Heart right ventricle (tissue), 16 donors: ENCODE measurements around the gene EPB41L2. TPM values are rescaled to one million over a fixed set of nuclear protein-coding genes. Genes with fewer than 3 reads are reported as not detected.

Experiments used
- ATAC-seq, 8 donors: fragments of 200-7000 bp; cut with Tn5 transposase; one replicate each; pipeline ENCODE4 v1.9.1; 2020; ENCODE audit warnings: mild to moderate bottlenecking in 8 of 8, moderate library complexity in 8 of 8, moderate number of reproducible peaks in 1 of 8
- DNase-seq, 2 donors: peaks; one replicate each; pipeline ENCODE4 v3.0.0-alpha.2; 2020
- H3K27ac ChIP-seq, 10 donors: fragments of 200-600 bp; sonication (generic) in 2 of 10; one replicate each; pipeline versions ENCODE4 v1.5.0 to v1.8.0; 2020 to 2022; ENCODE audit warnings: mild to moderate bottlenecking in 3 of 10
- H3K27me3 ChIP-seq, 7 donors: fragments of 200-600 bp; one replicate each; pipeline ENCODE4 v1.8.0; 2021 to 2022; ENCODE audit warnings: mild to moderate bottlenecking in 2 of 7
- H3K36me3 ChIP-seq, 9 donors: fragments of 200-600 bp; sonication (generic) in 1 of 9; one replicate each; pipeline versions ENCODE4 v1.5.0 to v1.8.0; 2020 to 2022; ENCODE audit warnings: mild to moderate bottlenecking in 2 of 9
- H3K4me1 ChIP-seq, 9 donors: fragments of 200-600 bp; sonication (generic) in 1 of 9; one replicate each; pipeline versions ENCODE4 v1.5.0 to v1.8.0; 2020 to 2022; ENCODE audit warnings: mild to moderate bottlenecking in 4 of 9
- H3K4me3 ChIP-seq, 10 donors: fragments of 200-600 bp; sonication (generic) in 2 of 10; one replicate each; pipeline versions ENCODE4 v1.5.0 to v1.8.0; 2020 to 2022; ENCODE audit warnings: mild to moderate bottlenecking in 7 of 10, moderate library complexity in 2 of 10
- H3K9me3 ChIP-seq, 11 donors: fragments of 200-600 bp in 10 of 11; sonication (generic) in 2 of 11; one replicate each; pipeline versions ENCODE4 v1.5.0 to v1.8.0; 2013 to 2022; ENCODE audit warnings: mild to moderate bottlenecking in 2 of 11, control low read depth in 1 of 11, moderate library complexity in 1 of 11
- WGBS, 2 donors: extraction: QIAGEN DNeasy Blood & Tissue Kit; methylation state at CpG; one replicate each; pipeline ENCODE4 v1.1.7; 2013; ENCODE audit warnings: inconsistent platforms in 1 of 2; 5-methylcytosine and 5-hydroxymethylcytosine counted together
- intact Hi-C, 10 donors: fragments of 100-400 bp; cut with DNase I; formaldehyde crosslinking; loops; one replicate each; pipeline versions ENCODE4 v1.11.1 to v1.14.2; 2022
- polyA plus RNA-seq, 2 donors: library from polyadenylated mRNA; stranded (reverse); fragments of 200-250 nt; gene quantifications; one replicate each; pipeline ENCODE4 v1.2.3, GENCODE V29; 2013
- total RNA-seq, 10 donors: library from RNA; stranded (reverse); fragmentation: NEBNext Ultra II Directional in 3 of 10; extraction: Animal tissue kit (Norgen Biotek cat#: 25700) in 3 of 10; gene quantifications; one replicate each; pipeline versions ENCODE4 v1.2.1 to v1.2.4, GENCODE V29; 2021 to 2023
- TF ChIP-seq, protein P1 (sequence below), 9 donors: fragments of 200-600 bp; sonication (generic) in 2 of 9; IDR thresholded peaks; one replicate each; pipeline versions ENCODE4 v1.5.0 to v1.8.0; 2021 to 2022; ENCODE audit warnings: antibody characterized with exemption in 9 of 9, mild to moderate bottlenecking in 5 of 9, moderate library complexity in 1 of 9
- donor health status: Arrhythmogenic right ventricular cardiomyopathy.
- donor health status: ischemic (EF 13 %, LVEDD 7.1; RV severe dilation, severe dysfunction).
- donor health status: healthy with polysubstance abuse.
- donor health status: DM: no; HTN: yes; CAD: no.
- donor health status: DM: no; HTN: no; CAD: no.
- donor health status: ischemic (EF 25% LVEDD 6.9; RV normal size, moderate dysfunction).
- donor health status: ischemic (EF 25% LVEDD 5.7; RV mildly dilated, moderate dysfunction).
- donor health status: healthy.
- donor health status: DM: yes; HTN: yes; CAD: no.
- donor health status: Ischemic cardiomyopathy.
- donor health status: ischemic (EF 35%, LVEDD 5.7; RV mildly dilated, moderate dysfunction).
- donor health status: nonischemic (EF 11% LVEDD 7.7; RV severe dilation, severe dysfunction).
- donor health status: DM: yes; HTN: yes; CAD: no.
- donor health status: PGD.
- donor health status: ischemic (EF 29% LVEDD 5.4; RV normal size, mild dysfunction).
- donor health status: nonischemic (EF 23%, LVEDD 6.1; RV moderate dilation, normal function).

The EPB41L2 gene
- total and polyA plus RNA-seq, 12 donors = 18.0 to 98.6 (median 55.1) TPM

DNA sequence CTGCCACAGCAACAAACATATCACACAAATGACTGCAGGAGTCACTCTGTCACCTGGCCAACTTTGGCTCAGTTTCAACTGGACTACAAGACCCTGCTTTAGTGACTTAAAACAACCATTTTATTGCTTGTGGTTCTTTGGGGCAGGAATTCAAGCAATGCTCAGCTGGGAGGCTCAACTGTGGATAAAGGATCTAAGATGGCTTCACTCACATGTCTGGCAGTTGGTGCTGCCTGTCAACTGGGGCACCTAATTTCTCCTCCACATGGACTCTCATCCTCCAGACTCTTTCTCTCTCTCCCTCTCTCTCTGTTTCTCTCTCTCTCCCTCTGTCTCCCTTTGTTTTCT is 2.8 kb upstream of the EPB41L2 start:
- H3K4me3 ChIP-seq = no peak overlapping the region
- H3K27me3 ChIP-seq = no peaks in the 10 kb centered on the region
- intact Hi-C loops = loop anchor here in 4 of 10 donors (10.0 kb wide), 3 partner anchors 49 to 91 kb away; no protein-coding TSS in a partner anchor
- TF ChIP-seq, protein P1, sequence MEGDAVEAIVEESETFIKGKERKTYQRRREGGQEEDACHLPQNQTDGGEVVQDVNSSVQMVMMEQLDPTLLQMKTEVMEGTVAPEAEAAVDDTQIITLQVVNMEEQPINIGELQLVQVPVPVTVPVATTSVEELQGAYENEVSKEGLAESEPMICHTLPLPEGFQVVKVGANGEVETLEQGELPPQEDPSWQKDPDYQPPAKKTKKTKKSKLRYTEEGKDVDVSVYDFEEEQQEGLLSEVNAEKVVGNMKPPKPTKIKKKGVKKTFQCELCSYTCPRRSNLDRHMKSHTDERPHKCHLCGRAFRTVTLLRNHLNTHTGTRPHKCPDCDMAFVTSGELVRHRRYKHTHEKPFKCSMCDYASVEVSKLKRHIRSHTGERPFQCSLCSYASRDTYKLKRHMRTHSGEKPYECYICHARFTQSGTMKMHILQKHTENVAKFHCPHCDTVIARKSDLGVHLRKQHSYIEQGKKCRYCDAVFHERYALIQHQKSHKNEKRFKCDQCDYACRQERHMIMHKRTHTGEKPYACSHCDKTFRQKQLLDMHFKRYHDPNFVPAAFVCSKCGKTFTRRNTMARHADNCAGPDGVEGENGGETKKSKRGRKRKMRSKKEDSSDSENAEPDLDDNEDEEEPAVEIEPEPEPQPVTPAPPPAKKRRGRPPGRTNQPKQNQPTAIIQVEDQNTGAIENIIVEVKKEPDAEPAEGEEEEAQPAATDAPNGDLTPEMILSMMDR (IDR thresholded peaks at IDR 0.05) = no peak
- H3K36me3 ChIP-seq = no peaks in the 10 kb centered on the region
- H3K9me3 ChIP-seq = peaks cover 0 to 6% (median 0%) of the 10 kb centered on the region in 11 donors
- H3K27ac ChIP-seq = no peak overlapping the region
- H3K4me1 ChIP-seq = peaks cover 0 to 24% (median 14%) of the 10 kb centered on the region in 9 donors
- DNase-seq = no peak
- no peak for ATAC-seq

DNA sequence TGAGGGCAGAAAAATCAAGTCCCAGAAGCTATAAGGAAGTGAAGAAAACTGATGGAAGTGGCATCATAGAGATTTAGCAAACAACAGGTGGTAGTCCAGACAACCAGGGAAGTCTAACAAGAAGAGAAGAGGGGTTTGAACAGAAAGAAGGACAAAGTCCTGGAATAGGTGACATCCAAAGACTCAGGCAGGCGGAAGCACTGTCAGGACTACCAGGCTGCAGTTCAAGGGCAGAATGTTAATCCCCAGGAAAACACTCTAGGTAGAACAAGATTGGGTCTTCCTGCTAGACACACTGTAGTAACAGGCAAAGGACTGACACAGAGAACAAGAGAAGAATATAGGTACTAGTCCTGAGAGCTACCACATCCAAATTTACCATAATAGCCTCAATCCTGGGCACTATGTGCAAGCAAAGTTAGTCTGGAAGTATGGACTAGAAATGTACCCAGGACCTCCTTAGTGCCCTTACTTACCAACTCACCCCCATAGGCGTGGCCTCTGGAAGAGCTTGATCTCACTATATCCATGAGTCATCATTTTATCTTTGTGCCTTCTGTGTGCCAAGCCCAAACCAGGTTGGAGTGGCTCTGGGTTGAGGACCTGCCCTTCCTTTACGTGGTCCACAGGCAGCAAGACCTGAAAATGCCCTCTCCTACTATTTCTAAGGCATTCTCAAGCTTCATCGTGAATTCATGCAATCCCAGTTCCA is 2.2 kb upstream of the EPB41L2 start:
- TF ChIP-seq, protein P1 (IDR thresholded peaks at IDR 0.05) = no peak
- Histone ChIP-seq H3K36me3 (no peaks in the 10 kb centered on the region), H3K27ac (no peak overlapping the region), H3K9me3 (peaks cover 0 to 3% (median 0%) of the 10 kb centered on the region in 11 donors), H3K27me3 (no peaks in the 10 kb centered on the region), H3K4me3 (no peak overlapping the region), H3K4me1 (peaks cover 0 to 29% (median 16%) of the 10 kb centered on the region in 9 donors)
- DNase-seq (no peak), ATAC-seq (no peak)
- intact Hi-C loops = loop anchor here in 4 of 10 donors (10.0 kb wide), 3 partner anchors 50 to 90 kb away; no protein-coding TSS in a partner anchor
- 93 to 96% methylated on average over 4 of the region's 4 CpGs for WGBS, 2 donors

DNA sequence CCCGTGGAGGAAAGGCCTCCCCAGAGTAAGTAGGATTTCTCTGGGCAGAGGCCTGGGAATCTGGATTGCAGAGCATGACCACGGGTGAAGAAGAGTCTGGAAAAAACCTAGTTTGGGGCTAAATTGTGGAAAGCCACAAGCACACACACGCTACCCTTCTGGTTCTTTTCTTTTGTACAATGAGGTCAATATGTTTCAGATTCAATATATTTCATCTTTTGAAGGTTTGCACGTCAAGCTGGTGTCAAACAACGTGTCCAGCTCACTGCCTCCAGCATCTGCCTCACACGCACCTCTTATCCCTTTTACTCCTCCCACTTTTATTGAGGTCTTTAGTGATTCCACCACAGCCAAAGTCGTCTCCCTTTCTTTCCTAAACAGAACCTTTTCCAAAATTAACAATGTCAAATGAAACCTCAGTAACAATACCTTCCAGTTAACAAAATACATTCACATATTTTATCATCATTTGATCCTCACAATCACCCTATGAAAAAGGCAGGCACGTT is 773 bp upstream of the EPB41L2 start:
- Histone ChIP-seq H3K36me3 (no peaks in the 10 kb centered on the region), H3K9me3 (no peaks in the 10 kb centered on the region), H3K4me1 (peaks cover 0 to 36% (median 19%) of the 10 kb centered on the region in 9 donors), H3K27ac (peak overlapping the region; percentile 56 to 94 (median 90)), H3K4me3 (peak overlapping the region; percentile 77 to 97 (median 91)), H3K27me3 (no peaks in the 10 kb centered on the region)
- ATAC-seq = no peak
- 31 to 36% methylated on average over 8 of the region's 8 CpGs for WGBS, 2 donors
- intact Hi-C loops = loop anchor here in 6 of 10 donors (2.0 to 10.0 kb wide), 9 partner anchors 47 to 177 kb away; no protein-coding TSS in a partner anchor
- no peak for DNase-seq
- TF ChIP-seq, protein P1 (IDR thresholded peaks at IDR 0.05) = no peak

DNA sequence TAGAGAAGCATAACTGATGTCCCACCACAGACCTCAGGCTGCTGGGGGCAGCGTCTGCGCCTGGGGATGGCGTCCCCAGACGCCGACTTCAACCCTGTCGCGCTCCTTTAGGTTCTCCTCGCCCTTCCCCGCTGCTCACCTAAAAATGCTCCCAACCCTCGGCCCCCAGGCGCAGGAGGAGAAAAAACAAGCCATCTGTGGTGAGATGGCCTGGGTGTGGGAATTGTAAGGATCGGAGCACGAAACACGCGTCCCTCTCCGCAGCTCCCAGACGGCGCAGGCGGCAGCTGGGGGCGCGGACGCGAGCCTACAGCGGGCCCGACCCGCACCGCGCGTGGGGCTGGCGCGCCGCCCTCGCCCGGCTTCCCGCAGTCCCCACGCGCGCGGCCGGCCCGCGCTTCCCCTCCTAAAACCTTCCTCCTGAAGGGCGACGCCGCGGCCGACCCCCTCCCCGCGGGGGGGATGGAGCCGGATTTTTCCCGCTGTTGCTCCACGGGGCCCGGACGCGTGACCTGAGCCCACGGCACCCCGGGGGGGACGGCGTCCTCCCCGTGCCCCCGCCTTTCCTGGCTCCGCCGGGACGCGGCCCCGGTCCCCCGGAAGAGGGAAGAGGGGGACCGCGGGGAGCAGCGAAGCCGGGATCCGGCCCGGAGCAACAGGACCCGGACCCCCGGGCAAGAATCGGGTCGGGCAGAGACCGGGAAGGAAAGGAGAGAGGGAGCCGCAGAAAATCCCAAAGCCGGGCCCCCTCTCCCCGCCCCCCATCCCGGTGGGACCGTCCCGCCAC is 611 bp downstream of the EPB41L2 start:
- intact Hi-C loops = loop anchor here in 6 of 10 donors (2.0 to 10.0 kb wide), 9 partner anchors 46 to 175 kb away; no protein-coding TSS in a partner anchor
- DNase-seq = peak in 1 of 2 donors; percentile 40

More for the DNA sequence above, 611 bp downstream of the EPB41L2 start:
- Histone ChIP-seq H3K36me3 (no peaks in the 10 kb centered on the region), H3K9me3 (no peaks in the 10 kb centered on the region), H3K4me1 (peaks cover 0 to 36% (median 19%) of the 10 kb centered on the region in 9 donors), H3K27ac (peak overlapping the region; percentile 56 to 94 (median 90)), H3K27me3 (no peaks in the 10 kb centered on the region), H3K4me3 (peak overlapping the region; percentile 77 to 97 (median 91))
- ATAC-seq = peak; percentile 31 to 68 (median 44)
- TF ChIP-seq, protein P1 (IDR thresholded peaks at IDR 0.05) = no peak
- 1 to 2% methylated on average over 55 to 84 of the region's 84 CpGs for WGBS, 2 donors
